Nephron progenitor cell (in vitro differentiated cells): Measurements from ENCODE around the gene PKMYT1.

ENCODE experiments used
- DNase-seq: peaks from one replicate; pipeline ENCODE4 v3.0.0; 2021
- H3K27ac Mint-ChIP-seq: 2 replicates; pipeline ENCODE4 v1.8.0; 2021; ENCODE audit warnings: mild to moderate bottlenecking, moderate library complexity, mixed read lengths
- H3K27me3 Mint-ChIP-seq: 2 replicates; pipeline ENCODE4 v1.8.0; 2021; ENCODE audit warnings: mild to moderate bottlenecking, low read depth, mixed read lengths; ENCODE audit not compliant: poor library complexity
- H3K36me3 Mint-ChIP-seq: 2 replicates; pipeline ENCODE4 v1.8.0; 2021; ENCODE audit warnings: low read depth, mixed read lengths
- H3K4me1 Mint-ChIP-seq: 2 replicates; pipeline ENCODE4 v1.8.0; 2021; ENCODE audit warnings: mixed read lengths
- H3K4me3 Mint-ChIP-seq: 2 replicates; pipeline ENCODE4 v1.8.0; 2021; ENCODE audit warnings: mild to moderate bottlenecking, moderate library complexity, mixed read lengths
- H3K9me3 Mint-ChIP-seq: 2 replicates; pipeline ENCODE4 v1.8.0; 2021; ENCODE audit warnings: mild to moderate bottlenecking, moderate library complexity, mixed read lengths
- TF ChIP-seq, protein P1 (sequence below): fragments of 200-600 bp; sonication (generic); IDR thresholded peaks from 2 replicates; pipeline ENCODE4 v1.5.0; 2021; ENCODE audit warnings: antibody characterized with exemption

Gene PKMYT1

DNA sequence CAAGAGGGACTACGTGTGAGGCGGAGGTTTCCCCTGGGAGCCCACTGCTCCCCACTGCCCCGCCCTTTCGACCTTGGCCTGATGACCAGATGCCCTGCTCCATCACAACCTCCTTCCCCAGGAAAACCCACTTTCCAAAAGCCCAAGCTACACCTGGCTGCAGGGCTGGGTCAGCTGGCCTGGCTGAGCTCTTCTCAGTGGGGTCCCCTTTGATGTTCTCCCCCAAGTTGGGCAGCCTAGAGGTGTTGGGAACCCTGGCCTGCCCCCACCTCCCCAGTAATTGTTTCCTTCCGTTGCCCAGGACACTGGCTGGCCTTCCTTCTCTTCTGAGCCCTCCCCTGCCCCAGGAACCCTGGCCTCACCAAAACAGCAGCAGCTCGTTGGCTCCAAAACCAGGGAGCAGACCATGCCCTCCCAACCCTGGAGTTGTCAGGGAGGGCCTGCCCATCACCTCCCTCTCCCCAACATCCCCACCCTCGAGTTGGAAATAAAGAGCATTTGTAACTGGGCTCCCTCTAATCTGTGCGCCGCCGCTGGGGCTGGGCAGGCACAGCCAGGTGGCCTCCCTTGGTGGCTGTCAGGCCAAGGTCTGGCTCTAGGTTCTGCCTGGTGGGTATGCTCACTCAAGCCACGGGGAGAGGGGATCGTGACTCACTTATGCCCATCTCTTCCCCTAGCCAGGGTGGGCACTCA lies 33.9 kb upstream of the PKMYT1 start:
- no peak for DNase-seq

DNA sequence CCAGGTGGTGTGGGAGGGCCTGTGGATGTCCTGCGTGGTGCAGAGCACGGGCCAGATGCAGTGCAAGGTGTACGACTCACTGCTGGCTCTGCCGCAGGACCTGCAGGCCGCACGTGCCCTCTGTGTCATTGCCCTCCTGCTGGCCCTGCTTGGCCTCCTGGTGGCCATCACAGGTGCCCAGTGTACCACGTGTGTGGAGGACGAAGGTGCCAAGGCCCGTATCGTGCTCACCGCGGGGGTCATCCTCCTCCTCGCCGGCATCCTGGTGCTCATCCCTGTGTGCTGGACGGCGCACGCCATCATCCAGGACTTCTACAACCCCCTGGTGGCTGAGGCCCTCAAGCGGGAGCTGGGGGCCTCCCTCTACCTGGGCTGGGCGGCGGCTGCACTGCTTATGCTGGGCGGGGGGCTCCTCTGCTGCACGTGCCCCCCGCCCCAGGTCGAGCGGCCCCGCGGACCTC lies 33.3 kb upstream of the PKMYT1 start:
- Mint-ChIP-seq H3K4me1 (peaks cover 44% of the 10 kb centered on the region), H3K36me3 (no peaks in the 10 kb centered on the region), H3K27ac (no peak overlapping the region), H3K4me3 (no peak overlapping the region), H3K27me3 (peaks cover 43% of the 10 kb centered on the region), H3K9me3 (no peaks in the 10 kb centered on the region)
- DNase-seq = no peak
- TF ChIP-seq, protein P1, sequence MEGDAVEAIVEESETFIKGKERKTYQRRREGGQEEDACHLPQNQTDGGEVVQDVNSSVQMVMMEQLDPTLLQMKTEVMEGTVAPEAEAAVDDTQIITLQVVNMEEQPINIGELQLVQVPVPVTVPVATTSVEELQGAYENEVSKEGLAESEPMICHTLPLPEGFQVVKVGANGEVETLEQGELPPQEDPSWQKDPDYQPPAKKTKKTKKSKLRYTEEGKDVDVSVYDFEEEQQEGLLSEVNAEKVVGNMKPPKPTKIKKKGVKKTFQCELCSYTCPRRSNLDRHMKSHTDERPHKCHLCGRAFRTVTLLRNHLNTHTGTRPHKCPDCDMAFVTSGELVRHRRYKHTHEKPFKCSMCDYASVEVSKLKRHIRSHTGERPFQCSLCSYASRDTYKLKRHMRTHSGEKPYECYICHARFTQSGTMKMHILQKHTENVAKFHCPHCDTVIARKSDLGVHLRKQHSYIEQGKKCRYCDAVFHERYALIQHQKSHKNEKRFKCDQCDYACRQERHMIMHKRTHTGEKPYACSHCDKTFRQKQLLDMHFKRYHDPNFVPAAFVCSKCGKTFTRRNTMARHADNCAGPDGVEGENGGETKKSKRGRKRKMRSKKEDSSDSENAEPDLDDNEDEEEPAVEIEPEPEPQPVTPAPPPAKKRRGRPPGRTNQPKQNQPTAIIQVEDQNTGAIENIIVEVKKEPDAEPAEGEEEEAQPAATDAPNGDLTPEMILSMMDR = no peak

More for the DNA sequence above, 33.9 kb upstream of the PKMYT1 start:
- H3K9me3 Mint-ChIP-seq = no peaks in the 10 kb centered on the region
- H3K4me1 Mint-ChIP-seq = peaks cover 40% of the 10 kb centered on the region
- TF ChIP-seq, protein P1 = no peak
- H3K4me3 Mint-ChIP-seq = no peak overlapping the region
- H3K27ac Mint-ChIP-seq = no peak overlapping the region
- peaks cover 43% of the 10 kb centered on the region for H3K27me3 Mint-ChIP-seq
- H3K36me3 Mint-ChIP-seq = no peaks in the 10 kb centered on the region

DNA sequence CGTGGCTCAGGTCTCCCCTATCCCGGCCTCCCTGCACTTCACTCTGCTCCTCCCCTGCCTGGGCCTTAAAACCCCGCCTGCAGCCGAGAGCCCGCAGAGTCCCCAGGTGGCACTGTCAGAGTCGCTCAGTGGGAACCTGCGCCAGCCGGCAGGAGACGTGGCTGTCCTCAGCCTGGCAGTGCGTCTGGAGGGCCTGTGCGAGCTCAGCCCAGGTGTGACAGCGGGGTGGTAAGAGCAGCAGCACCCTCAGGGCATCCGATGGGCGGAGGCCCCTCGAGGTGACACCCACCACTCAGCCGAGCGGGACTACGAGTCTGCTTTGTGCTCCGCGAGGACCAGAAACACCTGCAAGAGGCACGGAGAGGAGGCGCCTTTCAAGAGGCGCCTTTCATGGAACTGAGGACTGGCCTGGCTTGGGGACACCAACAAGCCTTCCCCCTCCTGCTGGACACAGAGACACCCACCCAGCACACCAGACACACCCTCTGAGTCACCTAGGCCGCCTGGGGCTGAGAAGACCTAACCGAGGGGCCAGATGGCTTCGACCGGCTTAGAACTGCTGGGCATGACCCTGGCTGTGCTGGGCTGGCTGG lies 32.7 kb upstream of the PKMYT1 start, which contains the start of gene CLDN9:
Gene CLDN9, plus strand, starts transcription at position 96 of the 593 bp plus-strand sequence. Its CDS starts 440 bp downstream, at position 536.
- no peaks in the 10 kb centered on the region for H3K36me3 Mint-ChIP-seq
- TF ChIP-seq, protein P1 = no peak
- no peaks in the 10 kb centered on the region for H3K9me3 Mint-ChIP-seq
- no peak for DNase-seq
- no peak within 1 kb of the TSS for H3K27ac Mint-ChIP-seq
- H3K4me3 Mint-ChIP-seq = peak within 1 kb of the TSS; percentile 68
- peaks cover 49% of the 10 kb centered on the region for H3K27me3 Mint-ChIP-seq
- H3K4me1 Mint-ChIP-seq = peaks cover 44% of the 10 kb centered on the region

DNA sequence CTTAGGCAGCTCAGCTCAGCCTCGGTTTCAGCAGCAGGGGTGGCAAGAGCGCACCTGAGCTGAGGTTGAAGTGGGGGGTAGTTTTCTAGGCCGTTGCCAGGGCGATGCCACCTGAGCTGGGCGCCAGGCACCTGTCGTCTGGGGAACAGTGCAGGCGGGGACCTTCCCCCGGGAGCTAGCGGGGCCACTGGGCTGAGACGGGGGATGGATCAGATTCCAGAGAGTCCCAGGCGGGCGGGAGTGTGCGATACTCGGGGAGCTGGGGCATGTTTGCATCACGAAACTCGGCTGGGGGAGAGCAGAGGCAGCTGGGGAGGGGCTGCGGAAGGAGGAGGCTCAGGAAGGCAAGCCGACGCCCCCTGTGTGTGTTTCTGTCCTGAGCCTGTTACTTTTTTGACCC lies 32.0 kb upstream of the PKMYT1 start:
- DNase-seq = peak; percentile 59
- H3K36me3 Mint-ChIP-seq = no peaks in the 10 kb centered on the region
- H3K27me3 Mint-ChIP-seq = peaks cover 52% of the 10 kb centered on the region
- H3K27ac Mint-ChIP-seq = no peak overlapping the region
- H3K4me1 Mint-ChIP-seq = peaks cover 48% of the 10 kb centered on the region
- H3K4me3 Mint-ChIP-seq = peak overlapping the region; percentile 68
- TF ChIP-seq, protein P1 = no peak
- no peaks in the 10 kb centered on the region for H3K9me3 Mint-ChIP-seq

DNA sequence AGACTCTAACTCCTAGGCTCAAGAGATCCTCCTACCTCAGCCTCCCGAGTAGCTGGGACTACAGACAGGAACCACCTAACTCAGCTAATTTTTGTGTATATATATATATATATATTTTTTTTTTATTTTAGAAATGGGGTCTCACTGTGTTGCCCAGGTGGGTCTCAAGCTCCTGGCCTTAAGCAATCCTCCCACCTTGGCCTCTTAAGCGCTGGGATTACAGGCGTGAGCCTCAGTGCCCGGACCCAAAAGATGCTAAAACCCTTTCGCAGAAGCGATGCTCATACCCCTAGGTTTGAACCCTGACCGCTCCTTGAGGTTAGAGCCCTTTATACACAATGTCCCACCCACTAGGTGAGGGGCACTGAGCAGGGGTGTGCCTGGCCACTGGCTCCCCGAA lies 30.3 kb upstream of the PKMYT1 start:
- H3K4me3 Mint-ChIP-seq = no peak overlapping the region
- H3K4me1 Mint-ChIP-seq = peaks cover 54% of the 10 kb centered on the region
- no peaks in the 10 kb centered on the region for H3K36me3 Mint-ChIP-seq
- H3K9me3 Mint-ChIP-seq = no peaks in the 10 kb centered on the region
- peaks cover 64% of the 10 kb centered on the region for H3K27me3 Mint-ChIP-seq
- DNase-seq = no peak
- TF ChIP-seq, protein P1 = no peak
- no peak overlapping the region for H3K27ac Mint-ChIP-seq
